Activated CD4-positive, alpha-beta T cell treated with anti-CD3 and anti-CD28 coated beads, Interleukin-2, amount 50 U/mL, for 48 hours (primary cell): ENCODE measurements around the gene MED12L.
A peak's percentile ranks its signal among the peaks of the same experiment; 100 is the strongest.

ENCODE experiments used
- DNase-seq, 2 experiments: peaks; one replicate each; pipeline ENCODE4 v3.0.0-alpha.2; 2020

Gene MED12L

DNA sequence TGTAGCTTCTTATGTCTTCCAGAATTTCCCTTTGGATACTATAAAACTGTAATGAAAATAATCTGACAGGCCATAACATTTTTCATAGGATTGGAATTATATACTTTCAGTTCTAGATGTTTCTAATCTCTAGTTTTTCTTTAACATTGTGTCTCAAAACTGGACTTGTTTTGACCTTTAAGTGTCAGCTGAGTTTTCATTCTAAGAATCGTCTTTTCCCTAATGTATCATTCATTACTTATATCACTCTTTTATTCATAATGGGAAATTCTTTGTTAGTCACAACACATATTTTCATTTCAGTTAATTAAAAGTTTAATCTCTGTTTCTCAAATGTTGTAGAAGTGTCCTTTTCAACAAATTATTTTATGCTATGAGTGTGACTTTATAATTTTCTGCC is 105.6 kb downstream of the MED12L start:
- DNase-seq = no peak

GRCh38 chr3:151192545-151192944 is 107.1 kb downstream of the MED12L start:
- DNase-seq = no peak

GRCh38 chr3:151195826-151196225 is 110.4 kb downstream of the MED12L start:
- no peak for DNase-seq

- DNase-seq = no peak
Measured at GRCh38 chr3:151196434-151196833, 111.0 kb downstream of the MED12L start.

GRCh38 chr3:151197228-151197627 is 111.8 kb downstream of the MED12L start:
- DNase-seq = no peak

DNA sequence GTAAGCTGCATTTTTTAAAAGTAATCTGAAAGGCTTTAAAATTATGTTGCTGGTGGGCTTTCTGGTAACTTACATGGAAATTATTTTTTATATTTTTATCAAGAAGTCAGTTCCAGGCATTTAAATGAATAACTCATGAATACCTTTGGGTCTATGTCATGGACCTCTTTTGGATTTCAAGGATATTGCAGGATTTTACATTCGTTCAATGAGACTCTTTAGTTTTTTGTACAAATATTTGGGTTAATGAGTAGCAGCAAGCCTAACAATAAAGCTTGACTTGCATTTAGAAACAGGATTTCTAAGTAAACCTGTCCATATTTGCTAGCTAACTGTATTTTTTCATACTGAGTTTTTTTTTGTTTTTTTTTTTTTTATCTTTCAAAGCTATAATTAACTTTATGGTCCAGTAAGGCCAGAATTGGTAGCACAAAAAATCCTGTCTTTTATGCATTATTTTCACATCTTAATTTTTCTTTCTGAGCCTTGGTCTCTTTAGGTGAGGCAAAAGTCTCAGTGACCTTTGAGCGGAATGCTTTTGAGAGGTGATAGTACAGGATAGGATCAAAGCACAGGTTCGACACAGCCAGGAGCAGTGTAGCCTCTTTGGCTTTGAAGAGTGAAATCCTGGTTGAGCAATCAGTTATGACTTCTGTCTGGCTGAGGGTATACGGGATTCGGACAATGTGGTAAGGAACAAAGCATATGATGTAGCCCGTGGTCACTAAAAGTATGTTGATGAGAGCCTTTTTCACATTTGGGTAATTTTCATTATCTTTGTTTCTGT is 112.7 kb downstream of the MED12L start:
- no peak for DNase-seq

DNA sequence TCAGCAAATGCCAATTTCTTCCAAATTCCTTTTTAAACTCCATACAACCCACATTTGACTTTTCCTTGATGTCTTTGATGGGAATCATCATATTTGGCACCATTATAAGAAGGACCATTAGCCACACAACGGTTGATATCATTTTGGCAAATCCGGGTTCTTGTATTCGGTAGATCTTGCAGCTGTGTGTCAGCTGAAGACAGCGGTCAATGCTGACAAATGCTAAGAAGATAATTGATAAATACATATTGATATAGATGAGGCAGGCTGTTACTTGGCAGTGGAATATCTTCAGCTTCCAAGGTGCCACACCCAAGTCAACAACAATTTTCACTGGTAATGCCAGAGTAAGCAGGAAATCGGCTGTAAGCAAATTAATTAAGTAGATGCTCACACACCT is 113.4 kb downstream of the MED12L start:
- no peak for DNase-seq

DNA sequence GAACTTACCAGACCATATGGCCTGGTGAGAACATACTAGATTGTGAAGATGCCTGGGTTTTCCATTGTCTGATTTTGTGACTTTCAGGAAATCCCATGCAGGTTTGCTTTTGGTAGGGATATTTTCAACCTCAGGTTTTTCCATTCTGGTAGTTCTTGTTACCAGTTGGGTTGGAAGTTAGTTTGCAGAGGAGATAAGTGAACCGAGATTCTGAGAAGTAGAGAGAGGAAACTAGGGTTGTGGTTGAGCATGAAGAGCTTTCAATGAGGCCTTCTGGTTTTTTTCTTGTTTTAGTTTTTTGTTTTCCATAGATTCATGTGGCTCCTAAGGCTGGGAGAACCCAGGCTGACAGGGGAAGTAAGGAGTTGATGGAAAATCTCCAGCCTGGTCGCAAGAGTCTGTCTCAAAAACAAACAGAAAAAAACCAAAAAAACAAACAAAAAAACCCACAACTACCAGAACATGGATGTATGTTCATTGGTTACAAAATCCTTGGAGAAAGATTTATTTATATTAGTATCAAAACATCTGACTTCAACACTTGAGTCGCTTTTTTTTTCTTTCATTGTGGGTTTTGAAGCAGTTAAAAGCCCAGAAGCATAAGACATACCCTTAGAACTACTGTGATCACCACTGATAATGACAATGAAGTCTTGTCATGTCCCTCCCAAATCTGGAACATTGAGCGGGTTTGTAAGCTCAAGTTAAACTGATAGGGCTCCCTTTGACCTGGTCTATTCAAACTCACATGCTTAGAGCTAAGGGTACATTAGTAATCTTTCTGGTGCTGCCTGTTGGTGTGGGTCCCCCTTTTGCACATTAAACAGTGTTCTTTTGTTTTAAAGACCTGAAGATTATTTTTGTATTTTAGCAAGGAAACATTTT is 114.3 kb downstream of the MED12L start:
- DNase-seq = no peak

DNA sequence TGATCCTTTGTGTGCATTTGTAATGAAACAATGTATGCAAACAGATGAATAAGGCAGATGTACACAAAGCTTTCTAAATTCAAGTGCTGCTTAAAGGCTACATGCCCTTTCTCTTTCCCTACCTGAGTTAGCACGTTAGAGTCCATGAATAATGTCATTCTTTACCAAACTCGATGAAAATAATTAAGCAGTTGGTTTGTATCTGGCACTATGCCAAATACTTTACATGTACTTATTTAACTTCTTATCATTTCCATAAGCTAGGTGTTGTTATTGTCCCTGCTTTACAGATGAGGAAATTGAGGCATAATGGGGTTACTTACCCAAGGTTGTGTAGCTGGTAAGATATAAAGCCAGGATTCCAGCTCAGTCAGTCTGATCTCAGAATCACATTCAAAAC is 115.1 kb downstream of the MED12L start:
- DNase-seq = no peak

DNA sequence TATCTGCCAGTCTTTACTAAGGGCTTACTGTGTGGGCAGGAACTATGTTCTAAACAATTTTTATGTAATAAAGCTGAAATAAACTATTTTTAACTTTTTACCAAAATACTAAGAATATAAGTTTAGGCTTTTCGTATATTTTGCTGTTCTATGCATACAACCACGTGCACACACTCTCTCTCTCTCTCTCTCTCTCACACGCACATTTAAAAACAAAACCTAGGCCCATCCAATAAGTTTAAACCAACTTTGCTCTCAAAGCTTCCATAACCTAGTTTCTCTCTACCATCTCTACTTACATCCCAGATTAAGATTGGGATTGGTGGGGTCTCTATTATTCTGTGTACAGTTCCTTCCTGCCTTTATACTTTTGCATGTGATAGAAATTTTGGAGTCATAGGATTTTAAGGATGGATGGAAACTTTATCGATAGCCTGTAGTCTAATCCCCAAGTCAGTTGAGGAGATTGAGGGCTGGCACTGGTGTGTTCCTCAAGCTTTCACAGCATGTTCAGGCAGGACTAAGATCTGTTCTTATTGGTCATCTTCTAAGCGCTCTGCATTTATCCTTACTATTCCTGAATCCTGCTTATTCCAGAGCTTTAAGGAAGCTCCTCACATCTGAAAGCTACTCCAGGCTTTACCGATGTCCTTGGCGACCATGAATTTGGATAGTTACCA is 115.7 kb downstream of the MED12L start:
- no peak for DNase-seq

DNA sequence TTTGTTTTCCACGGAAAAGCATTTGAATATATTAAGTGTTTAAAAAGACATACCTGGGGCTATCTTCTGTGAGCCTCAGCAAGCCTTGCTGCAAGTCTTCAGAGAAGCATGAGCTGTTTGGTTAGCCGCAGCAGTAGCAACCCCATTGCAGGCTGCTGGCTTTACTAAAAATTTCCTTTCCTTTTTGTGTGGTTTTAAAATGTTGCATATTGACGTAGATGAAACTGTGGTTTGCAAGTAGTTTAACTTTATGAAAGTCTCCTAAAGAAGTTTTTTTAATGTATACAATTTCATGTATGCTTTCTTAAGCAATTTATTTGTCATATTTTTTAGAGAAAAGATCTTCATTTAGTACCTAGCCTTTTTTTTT is 117.6 kb downstream of the MED12L start, which contains the start of gene GPR171:
GPR171 (minus strand) TSS at position 166 of the 370 bp plus-strand sequence. CDS start 3,830 bp downstream, outside the sequence.
- peak; percentile 56 to 67 for DNase-seq

GRCh38 chr3:151204530-151205402 is 119.3 kb downstream of the MED12L start:
- no peak for DNase-seq

- no peak for DNase-seq
Measured at GRCh38 chr3:151205482-151205881, 120.0 kb downstream of the MED12L start.

DNA sequence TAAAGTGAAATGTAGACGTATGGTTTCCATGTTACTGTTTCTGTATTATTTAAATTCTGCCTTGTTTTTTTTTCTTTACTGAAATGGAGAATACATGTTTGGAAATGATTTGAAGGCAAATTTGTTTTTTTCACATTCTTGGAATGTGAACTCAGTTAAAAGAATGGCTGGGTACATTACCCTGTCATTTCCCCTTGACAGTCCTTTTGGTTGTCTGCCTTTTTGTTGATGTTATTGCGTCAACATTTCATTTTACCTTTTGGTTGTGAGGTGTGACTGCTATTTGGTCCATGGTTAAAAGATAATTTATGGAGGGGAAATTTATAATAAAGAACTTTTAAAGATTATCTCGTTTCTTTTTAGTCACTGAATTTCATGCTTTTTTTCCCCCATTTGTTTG is 120.7 kb downstream of the MED12L start:
- DNase-seq = no peak

DNA sequence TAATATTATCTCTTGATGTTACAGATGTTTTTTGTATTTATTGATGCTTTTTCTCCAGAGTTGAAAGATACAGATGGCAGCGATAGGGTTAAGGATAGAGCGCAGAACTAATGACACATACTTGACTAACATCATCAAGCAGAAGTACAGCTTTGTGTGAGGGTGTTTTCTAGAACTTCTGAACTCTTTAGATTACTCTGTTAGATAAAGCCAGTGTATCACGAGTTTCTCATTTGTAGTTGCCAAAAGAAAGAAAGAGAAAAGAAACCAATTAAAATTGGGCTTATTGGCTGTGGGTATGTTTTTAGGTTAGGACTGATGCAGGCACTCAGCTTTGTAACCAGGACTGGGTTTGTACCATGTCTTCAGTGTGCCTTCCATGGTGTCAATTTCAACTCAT is 124.2 kb downstream of the MED12L start:
- no peak for DNase-seq

DNA sequence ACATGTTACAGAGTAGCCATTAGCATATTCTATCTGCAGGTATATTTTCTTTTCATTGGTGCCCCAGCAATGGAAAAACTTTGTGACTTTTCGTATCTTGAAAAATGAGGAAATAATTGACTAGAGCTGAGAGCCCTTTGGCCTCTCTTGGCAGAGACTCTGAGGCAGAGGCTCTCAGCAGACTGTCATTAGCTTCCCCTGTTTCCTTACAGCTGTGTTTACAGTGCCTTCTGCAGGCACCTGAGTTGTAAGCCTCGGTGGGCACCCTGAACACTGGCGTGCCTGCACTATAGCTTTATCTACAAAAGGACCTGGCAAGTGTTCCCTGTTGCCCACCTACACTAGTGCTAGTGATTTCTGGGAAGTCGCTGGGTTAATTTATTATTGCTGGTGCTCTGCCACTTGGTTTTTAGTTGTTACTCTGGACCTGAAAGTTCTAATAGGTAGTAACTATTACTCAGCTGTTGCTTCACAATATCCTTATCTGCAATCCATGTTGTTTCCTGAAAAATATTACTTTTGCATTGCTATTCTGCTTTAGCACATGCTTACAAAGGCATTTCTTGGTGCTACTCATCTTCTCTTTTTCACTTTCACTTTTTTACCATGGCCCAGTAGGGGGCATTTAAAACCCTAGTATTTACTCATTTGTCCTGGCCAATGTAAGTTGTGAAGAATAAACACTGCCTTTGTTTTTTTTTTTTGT is 125.4 kb downstream of the MED12L start:
- DNase-seq = no peak

DNA sequence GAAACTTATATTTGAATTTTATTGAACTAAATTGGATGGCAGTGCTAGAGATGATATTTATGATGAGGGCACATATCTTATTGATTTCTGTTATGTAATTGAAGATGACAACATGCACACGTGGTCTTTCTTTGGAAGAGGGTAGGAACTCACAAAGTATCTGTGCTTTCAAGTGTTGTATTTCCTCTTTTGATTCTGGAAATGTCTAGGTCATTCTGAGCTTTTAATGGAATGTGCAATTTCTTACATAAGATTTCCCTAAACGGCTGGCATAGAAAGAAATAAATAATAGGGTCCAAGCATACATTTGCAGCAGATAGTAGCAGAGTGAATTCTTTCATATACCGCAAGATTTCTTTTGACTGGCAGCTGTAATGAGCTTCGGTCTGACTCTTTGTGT is 127.7 kb downstream of the MED12L start:
- no peak for DNase-seq

DNA sequence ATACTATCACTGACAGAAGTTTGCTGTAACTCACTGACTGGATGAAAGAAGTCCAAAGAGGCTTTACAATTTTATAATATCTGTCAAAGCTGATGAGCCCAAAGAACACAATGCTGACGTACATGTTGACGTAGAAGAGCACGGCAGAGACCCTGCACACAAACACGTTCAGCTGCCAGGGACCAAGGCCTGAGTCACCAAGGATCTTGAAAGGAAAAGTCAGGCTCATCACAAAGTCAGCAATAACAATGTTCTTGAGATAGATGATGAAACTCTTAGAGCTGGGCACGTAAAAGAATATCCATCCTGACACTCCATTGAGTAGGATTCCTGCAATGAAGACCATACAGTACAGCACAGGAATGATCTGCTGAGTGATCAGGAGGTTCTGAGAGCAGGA is 128.4 kb downstream of the MED12L start:
- no peak for DNase-seq

DNA sequence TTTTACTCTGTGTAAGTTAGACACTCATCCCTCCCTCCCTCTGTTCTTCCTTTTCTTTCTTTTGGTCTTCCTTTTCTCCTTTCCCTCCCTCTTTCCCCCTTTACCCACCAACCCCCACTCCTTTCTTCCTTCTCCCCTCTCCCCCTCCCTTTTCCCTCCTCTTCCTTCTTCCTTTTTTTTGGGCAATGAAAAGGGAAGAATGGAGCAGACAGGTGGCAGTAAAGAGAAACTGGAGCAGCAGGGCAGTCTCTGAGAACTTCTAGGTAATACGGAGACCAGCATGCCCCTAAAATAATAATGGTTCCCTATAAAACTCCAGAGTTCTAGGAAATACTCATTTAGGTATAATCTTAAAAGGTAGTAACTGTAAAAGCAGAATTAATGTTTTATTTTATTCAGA is 129.0 kb downstream of the MED12L start:
- DNase-seq = no peak

DNA sequence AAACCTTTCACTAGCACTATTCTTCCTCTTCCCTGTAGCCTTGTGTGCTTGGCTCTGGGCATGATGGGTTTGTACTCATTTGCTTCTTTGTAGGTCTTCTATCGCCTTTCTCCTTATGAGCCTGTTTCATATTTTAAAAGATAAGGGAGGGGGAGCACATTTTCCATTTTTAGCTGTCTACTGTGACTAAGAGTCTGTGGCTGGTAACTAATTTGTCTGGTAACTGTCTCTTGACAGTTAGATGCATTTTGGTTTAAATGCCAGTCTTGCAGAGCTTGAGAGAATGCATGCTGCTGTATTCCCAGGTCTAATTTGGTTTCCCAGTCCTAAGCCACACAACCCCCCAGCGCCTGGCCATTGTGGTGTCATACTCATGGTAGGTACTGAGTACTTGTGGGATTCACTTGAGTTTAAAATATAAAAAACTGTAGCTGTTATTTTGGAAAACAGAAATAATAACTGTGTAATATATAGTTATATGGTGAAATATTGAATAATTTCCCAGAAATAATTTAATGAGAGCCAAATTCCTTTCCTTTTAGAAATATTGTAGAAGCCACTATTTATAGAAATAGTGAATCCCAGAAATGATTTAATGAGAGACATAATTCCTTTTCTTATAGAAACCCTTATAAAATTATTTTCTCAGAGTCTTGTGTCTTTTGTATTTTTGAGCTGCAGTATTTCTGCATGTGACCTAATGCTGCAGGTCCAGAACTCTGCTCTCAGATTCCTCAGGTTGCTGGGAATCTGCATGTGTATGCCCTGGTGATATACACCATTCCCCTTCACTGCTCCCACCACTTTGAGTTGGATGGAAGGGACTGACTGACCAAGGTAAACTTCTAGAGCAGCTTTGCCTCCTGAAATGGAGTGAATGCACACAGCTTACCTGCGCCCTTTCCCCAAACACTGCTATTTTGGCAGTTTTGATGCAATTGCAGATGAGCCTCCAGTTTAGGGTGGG is 131.5 kb downstream of the MED12L start:
- DNase-seq = no peak

GRCh38 chr3:151218136-151218535 is 132.7 kb downstream of the MED12L start:
- DNase-seq = no peak
